ENCODE measurements around the gene BCL2L2. TPM values are rescaled to one million over a fixed set of nuclear protein-coding genes. Genes with fewer than 3 reads are reported as not detected.

The BCL2L2 gene
- total and polyA plus RNA-seq, 10 of the 15 experiments (the other 5 are each of a cell fraction or from before 2014, with no cell fraction given) = 1.4 to 14.7 (median 7.1) TPM

DNA sequence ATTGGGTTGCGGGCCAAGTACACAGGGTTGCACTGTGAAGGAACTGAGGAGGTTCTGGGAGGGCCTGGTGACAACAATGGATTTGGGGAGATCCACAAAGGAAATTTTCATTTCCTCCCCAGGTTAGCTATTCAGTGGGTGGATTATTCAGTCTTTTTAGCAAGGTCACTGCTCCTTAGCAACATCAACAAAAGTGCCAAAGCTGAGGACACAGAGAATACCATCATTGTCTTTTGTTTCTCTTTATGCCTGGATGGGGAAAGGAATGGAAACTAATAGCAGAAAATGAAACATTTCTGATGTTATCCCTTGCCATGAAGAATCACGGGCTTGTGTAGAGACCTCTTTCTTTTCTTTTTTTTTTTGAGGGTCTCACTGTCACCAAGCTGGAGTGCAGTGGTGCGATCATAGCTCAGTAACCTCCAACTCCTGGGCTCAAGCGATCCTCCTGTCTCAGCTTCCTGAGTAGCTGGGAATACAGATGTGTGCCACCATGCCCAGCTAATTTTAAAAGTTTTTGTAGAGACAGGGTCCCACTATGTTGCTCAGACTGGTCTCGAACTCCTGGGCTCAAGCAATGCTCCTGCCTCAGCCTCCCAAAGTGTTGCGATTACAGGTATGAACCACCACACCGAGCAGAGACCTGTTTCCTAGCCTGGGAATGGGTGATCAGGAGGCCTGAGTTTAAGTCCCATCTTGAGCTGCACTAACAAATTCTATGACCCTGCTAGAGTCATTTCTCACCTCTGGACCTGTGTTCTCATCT, 10.4 kb upstream of the BCL2L2 start:
- SMC1A ChIA-PET (ENCODE audit: uncharacterized antibody, unreplicated experiment) = interaction anchor here (1.0 to 7.1 kb wide), 4 partner anchors 9 to 225 kb away, joined by 3 to 34 read pairs (median 7); partner anchors contain the start of genes HOMEZ and PABPN1
- H3K4me3 ChIP-seq = no peak overlapping the region
- RAD21 ChIA-PET (ENCODE audit: unreplicated experiment) = interaction anchor here (0.8 to 2.0 kb wide), 4 partner anchors 14 to 28 kb away, joined by 3 to 6 read pairs (median 4); no protein-coding TSS in a partner anchor
- 94% methylated on average over 7 of the region's 7 CpGs for WGBS (ENCODE audit: insufficient coverage, insufficient replicate concordance, low lambda C conversion rate, missing lambda C conversion rate)
- H3K9ac ChIP-seq (ENCODE audit: control insufficient read depth, insufficient read depth, low read length) = no peak overlapping the region
- H3K79me2 ChIP-seq (ENCODE audit: control insufficient read depth, insufficient read depth, low read length) = peaks cover 7% of the 10 kb centered on the region
- in situ Hi-C loops (cut with MboI) (no loop called here), intact Hi-C loops (cut with micrococcal nuclease; ENCODE audit: unreplicated experiment) (no loop called here)
- no peaks in the 10 kb centered on the region for H3K27me3 ChIP-seq (replicated peaks in 1 of 2; ENCODE audit: control insufficient read depth in 2 of 2, insufficient read depth in 2 of 2, low read length in 1 of 2)
- H3K4me2 ChIP-seq (ENCODE audit: control insufficient read depth, insufficient read depth) = no peak overlapping the region
- DNase-seq (ENCODE audit: low read depth, low spot score) (no peak), FAIRE-seq (no peak), ATAC-seq (no peak)
- H2AFZ ChIP-seq (ENCODE audit: control insufficient read depth, low read depth, low read length) = no peak overlapping the region
- CTCF ChIA-PET = interaction anchor here (0.6 to 6.1 kb wide), 11 partner anchors 10 to 264 kb away, joined by 3 to 40 read pairs (median 7); partner anchors contain the start of genes BCL2L2, HOMEZ and PABPN1
- 0 out of 2 replicates have a peak, but pooled peaks cover 4% of the 10 kb centered on the region for H3K4me1 ChIP-seq (ENCODE audit: control insufficient read depth, insufficient read depth, low read length)
- TF ChIP-seq KDM1A (IDR thresholded peaks at IDR 0.05; ENCODE audit: borderline replicate concordance) (no peak), NR2F1 (conservative IDR thresholded peaks at IDR 0.05) (no peak), TBL1XR1 (IDR thresholded peaks at IDR 0.05; ENCODE audit: low read depth, low read length) (no peak), BCL11A (IDR thresholded peaks at IDR 0.05; ENCODE audit: low read depth, low read length) (no peak)
- no peaks in the 10 kb centered on the region for H4K20me1 ChIP-seq (ENCODE audit: control insufficient read depth, insufficient read depth)
- H3K36me3 ChIP-seq (ENCODE audit: control insufficient read depth in 2 of 2, insufficient read depth in 2 of 2, low read length in 1 of 2) = no peaks in the 10 kb centered on the region
- no peaks in the 10 kb centered on the region for H3K9me3 ChIP-seq (replicated peaks; ENCODE audit: control insufficient read depth, insufficient read depth, low read length)
- no TSS peak for BruUV-seq (replicated peaks)
- POLR2A ChIA-PET = interaction anchor here (0.8 to 1.7 kb wide), 2 partner anchors 10 to 11 kb away, joined by 4 to 6 read pairs; partner anchors contain the start of genes BCL2L2 and HOMEZ
- H3K27ac ChIP-seq (ENCODE audit: control insufficient read depth, insufficient read depth) = no peak overlapping the region

GRCh38 chr14:23297096-23297495, 9.5 kb upstream of the BCL2L2 start:
- Histone ChIP-seq H3K4me1 (ENCODE audit: control insufficient read depth, insufficient read depth, low read length) (0 out of 2 replicates have a peak, but pooled peaks cover 4% of the 10 kb centered on the region), H3K79me2 (ENCODE audit: control insufficient read depth, insufficient read depth, low read length) (peaks cover 7% of the 10 kb centered on the region), H3K4me3 (no peak overlapping the region), H3K27ac (ENCODE audit: control insufficient read depth, insufficient read depth) (no peak overlapping the region), H4K20me1 (ENCODE audit: control insufficient read depth, insufficient read depth) (no peaks in the 10 kb centered on the region), H3K4me2 (ENCODE audit: control insufficient read depth, insufficient read depth) (no peak overlapping the region), H3K9me3 (replicated peaks; ENCODE audit: control insufficient read depth, insufficient read depth, low read length) (no peaks in the 10 kb centered on the region), H3K27me3 (replicated peaks in 1 of 2; ENCODE audit: control insufficient read depth in 2 of 2, insufficient read depth in 2 of 2, low read length in 1 of 2) (no peaks in the 10 kb centered on the region), H3K9ac (ENCODE audit: control insufficient read depth, insufficient read depth, low read length) (no peak overlapping the region), H2AFZ (ENCODE audit: control insufficient read depth, low read depth, low read length) (no peak overlapping the region), H3K36me3 (ENCODE audit: control insufficient read depth in 2 of 2, insufficient read depth in 2 of 2, low read length in 1 of 2) (no peaks in the 10 kb centered on the region)
- in situ Hi-C loops (cut with MboI) (no loop called here), intact Hi-C loops (cut with micrococcal nuclease; ENCODE audit: unreplicated experiment) (no loop called here)
- CTCF ChIA-PET = interaction anchor here (1.2 to 6.1 kb wide), 7 partner anchors 9 to 176 kb away, joined by 5 to 40 read pairs (median 11); partner anchors contain the start of genes BCL2L2, HOMEZ and PABPN1
- SMC1A ChIA-PET (ENCODE audit: uncharacterized antibody, unreplicated experiment) = interaction anchor here (0.6 to 7.1 kb wide), 6 partner anchors 9 to 226 kb away, joined by 3 to 34 read pairs (median 4); partner anchors contain the start of genes BCL2L2, HOMEZ and PABPN1
- 97% methylated on average over 7 of the region's 7 CpGs for WGBS (ENCODE audit: insufficient coverage, insufficient replicate concordance, low lambda C conversion rate, missing lambda C conversion rate)
- ATAC-seq (no peak), DNase-seq (ENCODE audit: low read depth, low spot score) (no peak), FAIRE-seq (no peak)
- RAD21 ChIA-PET (ENCODE audit: unreplicated experiment) = interaction anchor here (0.9 to 2.0 kb wide), 4 partner anchors 25 to 177 kb away, joined by 3 to 6 read pairs (median 4); no protein-coding TSS in a partner anchor
- no TSS peak for BruUV-seq (replicated peaks)
- POLR2A ChIA-PET = interaction anchor here (0.8 to 1.7 kb wide), 2 partner anchors 10 to 11 kb away, joined by 4 to 6 read pairs; partner anchors contain the start of genes BCL2L2 and HOMEZ
- TF ChIP-seq HDAC6 (IDR thresholded peaks at IDR 0.05; ENCODE audit: unreplicated experiment) = no peak
- TF ChIP-seq SMARCA5 (IDR thresholded peaks at IDR 0.05) = no peak
- TF ChIP-seq, protein P1, sequence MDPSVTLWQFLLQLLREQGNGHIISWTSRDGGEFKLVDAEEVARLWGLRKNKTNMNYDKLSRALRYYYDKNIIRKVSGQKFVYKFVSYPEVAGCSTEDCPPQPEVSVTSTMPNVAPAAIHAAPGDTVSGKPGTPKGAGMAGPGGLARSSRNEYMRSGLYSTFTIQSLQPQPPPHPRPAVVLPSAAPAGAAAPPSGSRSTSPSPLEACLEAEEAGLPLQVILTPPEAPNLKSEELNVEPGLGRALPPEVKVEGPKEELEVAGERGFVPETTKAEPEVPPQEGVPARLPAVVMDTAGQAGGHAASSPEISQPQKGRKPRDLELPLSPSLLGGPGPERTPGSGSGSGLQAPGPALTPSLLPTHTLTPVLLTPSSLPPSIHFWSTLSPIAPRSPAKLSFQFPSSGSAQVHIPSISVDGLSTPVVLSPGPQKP (IDR thresholded peaks at IDR 0.05; ENCODE audit: low read depth, low read length) = no peak
- TF ChIP-seq, protein P2, sequence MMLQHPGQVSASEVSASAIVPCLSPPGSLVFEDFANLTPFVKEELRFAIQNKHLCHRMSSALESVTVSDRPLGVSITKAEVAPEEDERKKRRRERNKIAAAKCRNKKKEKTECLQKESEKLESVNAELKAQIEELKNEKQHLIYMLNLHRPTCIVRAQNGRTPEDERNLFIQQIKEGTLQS (IDR thresholded peaks at IDR 0.05; ENCODE audit: borderline replicate concordance, extremely low read depth, low read depth, low read length) = no peak
- TF ChIP-seq, protein P3, sequence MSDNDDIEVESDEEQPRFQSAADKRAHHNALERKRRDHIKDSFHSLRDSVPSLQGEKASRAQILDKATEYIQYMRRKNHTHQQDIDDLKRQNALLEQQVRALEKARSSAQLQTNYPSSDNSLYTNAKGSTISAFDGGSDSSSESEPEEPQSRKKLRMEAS (IDR thresholded peaks at IDR 0.05; ENCODE audit: low read depth, low read length) = no peak
- no peak for TF ChIP-seq CHD1 (IDR thresholded peaks at IDR 0.05; ENCODE audit: low read depth, low read length)

Measured in GM12878 (cell line).